Activated CD8-positive, alpha-beta memory T cell treated with anti-CD3 and anti-CD28 coated beads, Interleukin-2, amount 50 U/mL, for 4 hours (primary cell): ENCODE data around the gene MAB21L4.

Source experiments
- DNase-seq: peaks from one replicate; pipeline ENCODE4 v3.0.0-alpha.2; 2020

The MAB21L4 gene

DNA sequence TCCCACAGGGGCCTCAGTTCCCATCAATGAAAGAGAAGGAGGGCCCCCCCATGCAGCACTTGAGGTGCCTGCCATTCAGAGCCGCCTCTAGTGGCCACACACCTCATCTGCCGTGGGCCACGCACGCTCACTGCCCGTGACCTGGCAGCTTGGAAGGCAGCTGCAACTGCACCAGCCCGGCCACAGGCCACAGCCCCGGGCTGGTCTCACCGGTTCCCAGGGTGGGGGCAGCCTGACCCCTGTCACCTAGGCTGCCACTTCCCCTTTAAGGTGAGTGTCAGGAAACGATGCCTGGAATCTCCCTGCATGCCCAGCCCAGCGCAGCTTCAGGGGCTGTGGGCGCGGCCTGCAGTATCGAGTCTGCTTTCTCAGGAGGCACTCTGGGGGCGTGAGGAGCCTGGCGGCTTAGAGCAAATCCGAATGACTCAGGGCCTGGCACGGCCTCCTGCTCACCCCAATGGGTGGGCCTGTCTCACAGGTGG, 2.6 kb downstream of the MAB21L4 start:
- DNase-seq = no peak

DNA sequence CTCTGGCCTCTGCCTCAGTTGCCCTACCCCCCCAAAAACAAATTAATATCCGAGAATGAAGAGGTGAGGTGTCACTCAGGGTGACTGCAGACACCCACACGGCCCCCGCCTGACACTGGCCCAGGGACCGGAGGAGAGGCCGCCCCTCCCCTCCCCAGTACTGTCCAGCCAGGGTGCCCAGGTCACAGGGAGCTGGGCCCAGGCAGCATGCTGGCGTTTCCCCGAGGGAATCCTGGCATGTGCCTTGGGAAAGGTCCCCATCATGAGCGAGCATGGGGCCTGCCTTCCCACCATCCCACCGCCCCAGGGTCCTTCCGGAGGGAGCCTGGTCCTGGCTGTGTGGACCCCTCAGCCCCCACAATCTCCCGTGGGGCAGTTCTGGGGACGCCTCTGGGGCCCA, 3.0 kb downstream of the MAB21L4 start:
- no peak for DNase-seq

DNA sequence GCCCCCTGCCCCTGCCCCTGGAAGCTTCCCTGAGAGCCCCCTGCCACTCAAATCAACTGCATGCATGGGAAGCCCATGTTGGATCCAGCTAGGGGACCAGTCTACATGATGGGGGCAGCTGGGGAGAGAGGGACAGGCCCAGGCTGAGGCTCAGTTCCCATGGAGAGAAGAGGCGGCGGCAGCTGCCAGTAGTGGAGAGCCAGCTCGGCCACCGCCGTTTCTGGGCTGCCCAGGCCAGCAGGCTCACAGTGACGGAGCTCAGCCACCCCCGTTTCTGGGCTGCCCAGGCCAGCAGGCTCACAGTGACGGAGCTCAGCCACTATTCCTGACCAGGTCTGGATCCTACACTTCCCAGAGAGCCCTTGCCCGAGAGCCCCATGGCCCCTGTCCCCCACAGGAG, 3.6 kb downstream of the MAB21L4 start:
- DNase-seq = no peak

DNA sequence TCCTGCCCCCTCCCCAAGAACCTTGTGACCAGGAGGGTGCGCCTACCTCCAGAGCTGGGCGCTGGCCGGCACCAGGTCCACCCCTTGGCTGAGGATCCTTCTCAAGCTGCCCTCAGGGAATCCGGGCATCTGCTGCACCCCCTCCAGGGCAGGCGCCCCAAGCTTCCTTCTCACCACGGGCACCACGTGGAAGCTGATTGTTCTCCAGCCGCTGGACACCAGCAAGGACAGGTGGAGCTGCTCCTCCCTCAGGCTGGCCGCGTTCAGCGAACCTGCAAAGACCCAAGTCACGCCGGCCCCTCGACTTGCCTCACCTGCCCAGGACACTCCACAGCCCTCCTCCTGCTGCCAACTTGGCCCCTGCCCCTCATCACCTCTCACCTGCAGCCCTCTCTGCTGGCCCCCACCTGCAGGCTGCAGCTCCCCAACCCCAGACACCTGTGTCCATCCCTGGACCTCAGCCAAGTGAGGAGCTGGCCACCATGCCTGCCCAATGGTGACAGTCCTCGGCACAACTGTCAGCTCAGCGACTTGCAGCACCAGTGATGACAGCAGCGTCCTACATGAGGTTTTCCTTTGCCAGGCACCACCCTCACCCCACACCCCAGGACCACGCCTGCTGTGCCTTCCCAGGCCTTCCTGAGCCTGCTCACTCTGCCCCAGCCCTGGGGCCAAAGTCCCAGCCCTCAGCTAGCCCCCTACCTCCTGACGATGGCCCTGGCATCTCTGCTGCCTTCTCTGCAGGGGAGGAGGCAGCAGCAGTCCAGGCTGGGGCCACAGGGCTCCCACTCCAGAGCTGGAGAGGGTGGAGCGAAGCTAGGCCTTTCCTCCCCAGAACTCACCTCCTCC, 4.2 kb downstream of the MAB21L4 start:
- no peak for DNase-seq

DNA sequence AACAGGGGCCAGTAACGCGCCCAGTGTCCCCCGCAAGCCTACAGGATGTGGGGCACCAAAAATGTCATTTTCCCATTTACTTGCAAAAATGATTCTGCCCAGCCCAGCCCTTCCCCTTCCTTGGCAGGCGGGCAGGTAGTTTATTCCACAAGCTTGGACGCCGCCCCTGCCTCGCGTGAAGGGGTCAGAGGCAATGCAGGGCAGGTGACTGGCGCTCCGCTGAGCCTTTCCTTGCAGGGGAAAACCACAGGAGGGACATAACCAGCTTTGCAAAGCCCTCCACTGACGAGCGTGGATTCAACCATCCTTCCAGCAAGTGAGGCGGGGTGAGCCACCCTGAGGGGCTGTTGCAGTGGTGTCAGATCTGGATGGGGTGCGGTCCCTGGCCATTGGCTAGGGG, 5.3 kb downstream of the MAB21L4 start:
- DNase-seq = no peak

DNA sequence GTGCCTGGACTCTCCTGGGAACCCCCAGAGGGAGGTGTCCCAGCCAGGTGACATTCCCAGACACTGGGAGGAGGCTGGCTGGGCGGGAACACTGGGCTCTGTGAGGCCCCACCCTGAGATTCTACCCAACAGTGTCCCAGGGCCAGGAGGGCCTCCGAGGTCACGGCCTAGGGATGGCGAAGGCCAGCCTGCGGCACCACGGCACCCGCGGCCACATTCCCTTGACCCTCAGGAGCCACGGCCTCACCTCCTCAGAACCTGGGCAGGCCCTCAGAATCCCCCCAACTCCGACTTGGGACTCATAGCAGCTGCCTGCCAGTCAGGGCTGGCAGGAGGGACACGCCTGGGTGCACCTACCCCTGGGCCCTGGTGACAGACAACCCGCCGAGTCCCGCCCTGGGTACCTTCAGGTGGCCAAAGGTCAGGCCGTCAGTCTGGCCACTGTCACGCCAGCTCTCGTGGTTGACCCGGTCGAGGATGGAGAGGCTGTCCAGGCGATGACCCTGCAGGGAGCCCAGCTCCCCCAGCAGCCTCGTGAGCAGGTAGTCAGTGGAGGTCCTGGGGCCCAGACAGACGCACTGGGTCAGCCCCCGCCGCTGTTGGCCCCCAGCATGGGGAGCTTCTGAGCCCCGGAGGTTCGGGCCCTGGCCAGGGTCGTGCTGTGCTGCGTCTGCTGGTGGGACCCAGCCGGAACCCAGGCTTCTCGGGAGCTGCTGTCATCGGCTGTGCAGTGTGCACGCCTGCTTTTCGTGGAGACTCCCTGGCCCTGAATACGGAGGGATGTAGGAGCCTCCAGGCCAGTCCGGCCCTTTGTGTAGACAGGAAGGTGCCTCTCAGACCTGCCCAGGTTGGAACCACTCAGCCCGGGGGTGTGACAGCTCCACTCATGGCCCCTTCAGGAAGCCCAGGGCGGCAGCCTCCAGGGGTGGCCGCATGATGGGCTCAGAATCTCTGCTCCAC, 6.1 kb downstream of the MAB21L4 start:
- no peak for DNase-seq

DNA sequence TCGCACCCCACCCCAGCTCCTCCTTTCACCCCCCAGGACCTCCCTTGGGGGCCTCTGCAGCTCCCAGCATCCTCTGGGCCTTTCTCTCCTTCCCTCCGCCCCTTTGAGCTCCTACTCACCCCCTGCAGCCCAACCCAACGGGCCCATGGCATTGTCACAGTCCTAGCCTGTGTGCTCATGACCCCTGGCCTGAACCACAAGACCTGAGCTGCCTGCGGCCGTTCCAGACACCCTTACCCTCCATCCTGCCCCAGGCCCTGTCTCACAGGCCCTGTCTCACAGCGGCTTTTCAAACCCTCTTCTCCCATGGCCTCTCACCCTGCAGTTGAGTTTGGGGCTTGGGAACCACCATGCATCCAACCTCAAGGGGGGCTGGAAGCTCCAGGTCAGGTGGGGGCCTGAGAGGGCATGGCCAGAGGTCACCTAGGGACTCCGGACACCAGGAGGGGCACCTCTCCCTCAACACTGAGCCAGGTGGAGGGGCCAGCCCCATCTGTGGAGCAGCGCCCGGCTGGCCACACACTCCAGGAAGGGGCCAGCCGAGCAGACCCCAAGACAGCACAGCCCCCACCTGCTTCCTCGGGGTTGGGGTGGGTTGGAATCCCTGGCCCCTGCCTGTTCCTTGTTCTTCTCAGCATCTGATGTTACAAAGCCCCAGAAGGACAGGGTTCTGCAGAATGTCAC, 6.9 kb downstream of the MAB21L4 start:
- DNase-seq = no peak

DNA sequence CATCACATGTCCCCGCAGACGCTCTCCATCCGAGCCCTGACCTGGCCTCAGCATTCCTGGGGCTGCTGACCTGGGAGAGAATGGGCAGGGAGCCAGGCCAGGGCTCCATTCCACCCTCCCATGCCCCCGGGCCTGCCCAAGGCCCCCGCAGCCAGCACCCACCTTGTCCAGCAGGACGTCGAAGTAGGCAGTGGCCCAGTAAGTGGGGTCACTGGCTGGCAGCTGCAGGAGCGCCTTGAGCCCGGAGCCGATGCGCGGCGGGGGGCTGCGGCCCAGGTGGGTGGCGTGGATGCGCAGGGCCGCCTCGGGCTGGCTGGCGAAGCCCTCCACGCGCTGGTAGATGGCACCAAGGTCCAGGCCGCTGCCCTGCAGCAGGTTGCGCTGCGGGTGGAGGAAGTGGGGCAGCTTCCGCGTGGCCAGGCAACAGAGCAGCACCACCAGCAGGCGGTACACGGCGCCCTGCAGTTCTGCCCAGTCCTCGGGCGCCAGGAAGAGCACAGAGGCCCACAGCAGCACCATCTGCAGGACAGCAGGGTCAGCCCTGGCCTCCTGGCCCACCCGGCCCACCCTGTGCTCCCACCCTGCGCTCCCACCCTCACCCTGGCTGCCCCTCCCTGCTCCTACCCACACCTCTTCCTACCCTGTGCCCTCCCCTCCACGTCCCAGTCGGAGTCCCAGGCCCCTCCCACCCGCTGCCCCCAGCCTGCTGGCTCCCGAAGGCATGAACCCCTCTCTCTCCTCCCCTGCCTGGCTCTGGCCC, 7.6 kb downstream of the MAB21L4 start:
- DNase-seq = no peak

DNA sequence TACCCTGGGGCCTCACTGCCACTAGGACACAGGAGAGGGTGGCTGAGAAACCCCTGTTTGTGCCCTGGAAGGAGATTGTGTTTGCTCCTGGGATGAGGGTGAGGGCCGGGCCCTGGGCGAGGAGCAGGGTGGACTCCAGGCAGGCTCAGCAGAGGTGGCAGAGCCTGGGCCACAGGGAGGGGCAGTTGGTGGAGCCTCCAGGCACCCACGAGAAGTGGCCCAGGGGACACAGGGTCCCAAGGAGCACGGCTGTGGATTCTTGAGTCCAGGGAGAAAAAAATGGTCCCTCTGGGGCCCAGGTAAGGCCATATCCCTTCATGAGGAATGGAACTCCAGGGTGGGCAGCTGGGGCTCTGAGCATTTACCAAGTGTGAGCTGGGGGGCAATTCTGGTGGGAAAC, 8.3 kb downstream of the MAB21L4 start:
- DNase-seq = no peak

DNA sequence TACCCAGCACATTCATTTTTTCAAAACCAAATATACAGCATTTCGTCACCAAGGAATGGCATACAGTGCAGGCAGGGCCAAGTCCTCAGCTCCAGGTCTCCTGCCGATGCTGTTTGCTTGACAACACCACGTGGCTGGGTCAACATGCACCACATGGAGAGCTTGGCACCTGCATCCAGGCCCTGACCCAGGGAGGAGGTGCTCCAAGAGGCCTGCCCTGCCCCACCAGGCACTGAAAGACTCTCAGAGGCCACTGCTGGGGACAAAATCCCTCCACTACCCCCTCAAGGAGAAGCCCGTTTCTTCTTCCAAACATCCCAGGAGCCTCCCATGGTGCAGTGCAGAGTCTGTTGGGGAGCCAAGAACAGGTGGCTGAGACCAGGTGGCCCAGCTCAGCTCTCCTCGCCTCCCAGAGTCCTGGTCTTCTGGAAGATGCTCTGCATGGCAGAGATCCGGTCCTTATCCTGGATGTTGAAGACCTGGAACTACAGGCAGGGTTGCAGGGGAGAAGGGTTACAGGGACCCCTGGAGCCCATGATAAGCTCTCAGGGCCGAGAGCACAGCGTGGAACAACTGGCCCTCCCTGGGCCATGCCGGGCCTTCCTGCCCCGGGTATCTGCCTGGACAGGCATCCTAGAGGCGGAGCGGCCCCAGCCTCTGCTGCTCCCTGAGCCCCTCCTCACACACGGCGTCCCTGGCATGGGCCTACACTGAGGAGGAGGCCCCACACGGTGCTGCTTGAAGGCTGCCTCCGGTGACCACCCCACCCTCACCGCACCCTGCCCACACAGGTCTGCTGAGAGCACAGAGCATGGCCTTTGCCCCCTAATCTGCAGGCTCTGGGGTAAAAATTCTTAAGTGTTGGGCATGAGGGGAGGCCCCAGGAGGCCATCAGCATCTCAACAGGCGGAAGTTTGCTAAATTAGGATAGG, 9.0 kb downstream of the MAB21L4 start:
- no peak for DNase-seq

DNA sequence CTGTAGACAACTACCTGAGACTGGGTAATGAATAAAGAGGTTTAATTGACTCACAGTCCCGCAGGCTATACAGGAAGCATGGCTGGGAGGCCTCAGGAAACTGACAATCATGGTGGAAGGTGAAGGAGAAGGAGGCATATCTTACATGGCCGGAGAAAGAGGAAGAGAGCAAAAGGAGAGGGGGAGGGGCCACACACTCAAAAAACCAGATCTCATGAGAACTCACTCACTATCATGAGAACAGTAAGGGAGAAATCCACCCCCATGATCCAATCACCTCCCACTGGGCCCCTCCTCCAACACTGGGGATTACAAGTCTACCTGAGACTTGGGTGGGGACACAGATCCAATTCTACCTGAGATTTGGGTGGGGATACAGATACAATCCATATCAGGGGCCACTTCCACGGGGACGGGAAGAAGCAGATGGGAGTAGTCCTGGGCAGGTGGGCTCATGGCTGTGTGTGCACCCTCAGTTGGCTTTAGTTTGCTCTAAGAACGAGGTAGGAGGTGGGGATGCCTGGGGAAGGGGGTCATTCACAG, 9.9 kb downstream of the MAB21L4 start:
- DNase-seq = no peak

DNA sequence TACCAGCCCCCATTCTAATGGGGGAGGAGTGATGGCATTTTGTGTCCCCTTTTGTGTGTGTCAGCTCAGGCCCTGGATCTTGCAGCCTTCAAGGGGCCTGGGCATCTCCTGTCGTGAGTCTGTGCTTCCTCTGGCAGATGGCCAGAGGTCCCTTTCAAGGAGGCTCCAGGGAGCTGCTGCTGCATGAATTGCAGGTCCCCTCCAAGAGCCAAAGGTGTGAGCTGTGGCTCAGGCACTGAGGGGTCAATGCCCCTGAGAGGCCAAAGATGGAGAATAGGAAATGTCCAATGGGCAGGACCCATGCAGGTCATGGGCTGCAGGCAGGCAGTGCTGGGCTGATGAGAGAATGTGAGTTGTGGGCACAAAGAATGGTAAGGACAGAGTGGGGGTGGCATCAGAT, 10.4 kb downstream of the MAB21L4 start:
- no peak for DNase-seq

DNA sequence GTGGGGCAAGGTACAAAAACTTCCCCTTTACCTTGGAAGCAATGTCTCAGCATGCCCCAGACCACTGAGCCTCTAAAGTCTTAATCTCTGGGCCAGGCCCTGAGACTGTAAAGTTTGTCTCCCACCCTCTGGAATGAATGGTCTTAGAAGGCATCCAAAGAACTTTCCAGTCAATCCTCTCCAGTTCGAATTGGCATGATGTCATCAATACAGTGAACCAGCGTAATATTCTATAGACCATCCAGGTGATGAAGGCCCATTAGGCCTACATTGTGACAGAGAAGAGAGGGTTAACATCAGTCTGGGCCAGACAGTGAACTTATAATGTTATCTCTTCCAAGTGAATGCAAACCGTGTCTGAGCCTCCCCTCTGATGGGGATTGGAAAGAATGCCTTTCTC, 11.2 kb downstream of the MAB21L4 start:
- no peak for DNase-seq

DNA sequence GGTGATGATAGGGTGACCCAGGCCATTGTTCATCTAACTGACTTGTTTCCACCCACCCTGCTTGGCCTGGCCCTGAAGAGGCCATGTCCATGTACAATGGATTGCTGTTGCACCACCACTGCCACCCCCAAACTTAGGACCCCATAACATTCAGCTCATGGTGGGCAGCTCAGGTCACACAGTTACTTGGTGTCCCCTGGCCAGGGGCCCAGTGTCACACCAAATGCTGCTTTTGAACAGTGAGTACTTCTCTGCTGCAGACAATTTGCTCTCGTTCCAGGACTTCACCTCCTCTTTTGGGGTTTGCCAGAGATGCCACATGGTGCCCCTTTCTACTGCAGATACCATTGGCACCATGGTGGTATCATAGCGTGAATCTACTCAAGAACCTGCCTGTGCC, 11.7 kb downstream of the MAB21L4 start:
- no peak for DNase-seq

DNA sequence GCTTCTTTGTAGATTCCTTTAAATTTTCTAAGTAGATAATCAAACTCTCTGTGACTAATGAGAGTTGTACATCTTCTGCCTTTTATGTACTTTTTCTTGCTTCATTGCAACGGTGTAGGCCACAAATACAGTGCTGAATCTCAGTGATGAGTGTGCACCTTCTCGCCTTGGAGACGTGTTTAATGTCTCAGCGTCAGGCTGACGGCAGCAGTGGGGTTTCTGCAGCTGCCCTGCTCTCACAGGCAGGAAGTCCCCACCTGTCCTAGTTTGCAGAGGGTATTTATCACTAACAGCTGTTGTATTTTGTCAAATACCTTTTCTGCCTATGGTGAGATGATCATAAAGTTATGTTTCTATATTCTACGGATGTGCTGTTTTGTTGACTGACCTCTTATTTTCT, 14.0 kb downstream of the MAB21L4 start:
- no peak for DNase-seq

DNA sequence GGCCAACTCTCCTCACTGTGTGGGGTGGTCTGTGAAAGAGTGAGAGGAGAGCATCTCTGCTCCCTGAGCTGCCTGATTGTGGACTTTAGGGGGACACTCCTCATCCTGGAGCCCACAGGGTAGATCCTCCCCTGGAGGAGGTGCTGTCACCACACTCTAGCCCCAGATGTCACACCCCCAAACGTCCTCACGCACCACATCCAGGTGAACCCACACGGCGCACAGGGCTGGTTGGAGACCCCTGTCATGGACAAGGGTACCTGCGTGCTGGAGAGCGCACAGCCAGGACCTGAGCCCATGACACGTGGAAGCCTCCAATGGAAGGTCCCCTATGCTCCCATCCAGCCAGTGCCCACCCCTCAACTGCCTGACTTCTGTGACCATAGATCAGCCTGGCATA, 16.9 kb downstream of the MAB21L4 start:
- DNase-seq = no peak

DNA sequence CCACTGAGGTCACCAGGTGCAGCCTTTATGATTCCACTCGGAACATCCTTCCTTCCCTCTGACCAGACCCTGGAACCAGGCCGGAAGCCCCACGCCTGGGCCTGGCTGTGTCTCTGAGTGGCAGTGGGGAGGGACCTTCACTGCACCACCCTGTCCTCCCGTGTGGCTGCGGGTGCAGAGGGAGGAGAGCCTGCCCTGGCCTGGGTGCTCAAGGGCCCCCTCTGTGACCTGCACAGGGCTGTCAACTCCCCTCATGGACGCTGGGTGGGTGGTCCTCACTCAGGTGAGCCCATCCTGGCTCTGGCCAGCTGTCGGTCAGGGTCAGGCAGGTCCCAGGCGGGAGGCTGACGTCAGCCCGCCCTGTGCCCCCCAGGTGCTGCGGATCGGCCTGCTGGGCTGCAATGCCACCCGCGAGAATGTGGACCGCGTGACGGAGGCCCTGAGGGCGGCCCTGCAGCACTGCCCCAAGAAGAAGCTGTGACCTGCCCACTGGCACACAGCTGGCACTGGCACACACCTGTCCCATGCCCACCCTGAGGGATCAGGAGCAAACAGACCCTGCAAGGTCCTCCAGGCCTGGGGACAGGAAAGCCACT, 17.5 kb downstream of the MAB21L4 start:
- no peak for DNase-seq

DNA sequence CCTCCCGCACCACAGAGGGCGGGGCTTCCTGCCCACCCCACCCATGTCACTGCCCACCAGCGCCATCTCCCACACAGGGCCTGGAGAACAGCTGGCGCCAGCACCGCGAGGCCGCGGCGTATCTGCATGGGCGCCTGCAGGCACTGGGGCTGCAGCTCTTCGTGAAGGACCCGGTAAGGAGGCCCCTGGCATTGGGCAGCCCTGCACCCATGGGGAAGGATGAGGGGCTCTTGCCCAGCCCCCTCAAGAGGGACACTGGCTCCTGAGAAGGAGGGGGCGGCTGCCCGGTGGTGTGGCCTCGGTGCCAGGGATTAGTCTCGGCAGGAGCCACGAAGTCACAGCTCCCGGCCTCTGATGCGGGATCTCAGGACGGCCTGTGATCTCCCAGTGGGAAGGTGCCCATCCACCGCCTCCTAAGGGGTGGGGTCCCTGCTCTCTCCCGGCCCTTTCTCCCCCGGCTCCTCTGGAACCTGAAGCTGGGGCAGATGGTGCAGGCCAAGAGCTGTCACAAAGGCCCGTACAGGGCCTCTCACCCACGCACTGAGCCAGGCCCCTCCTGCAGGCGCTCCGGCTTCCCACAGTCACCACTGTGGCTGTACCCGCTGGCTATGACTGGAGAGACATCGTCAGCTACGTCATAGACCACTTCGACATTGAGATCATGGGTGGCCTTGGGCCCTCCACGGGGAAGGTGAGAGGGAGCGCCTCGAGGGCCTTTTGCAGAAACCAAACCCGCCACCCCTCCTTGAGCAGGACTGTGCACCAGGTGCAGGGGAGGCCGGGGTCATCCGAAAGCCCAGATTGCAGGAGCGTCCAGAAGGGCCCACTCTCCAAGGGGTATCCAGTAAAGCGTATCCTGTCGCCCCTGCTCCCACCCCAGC, 18.3 kb downstream of the MAB21L4 start:
- DNase-seq = no peak

DNA sequence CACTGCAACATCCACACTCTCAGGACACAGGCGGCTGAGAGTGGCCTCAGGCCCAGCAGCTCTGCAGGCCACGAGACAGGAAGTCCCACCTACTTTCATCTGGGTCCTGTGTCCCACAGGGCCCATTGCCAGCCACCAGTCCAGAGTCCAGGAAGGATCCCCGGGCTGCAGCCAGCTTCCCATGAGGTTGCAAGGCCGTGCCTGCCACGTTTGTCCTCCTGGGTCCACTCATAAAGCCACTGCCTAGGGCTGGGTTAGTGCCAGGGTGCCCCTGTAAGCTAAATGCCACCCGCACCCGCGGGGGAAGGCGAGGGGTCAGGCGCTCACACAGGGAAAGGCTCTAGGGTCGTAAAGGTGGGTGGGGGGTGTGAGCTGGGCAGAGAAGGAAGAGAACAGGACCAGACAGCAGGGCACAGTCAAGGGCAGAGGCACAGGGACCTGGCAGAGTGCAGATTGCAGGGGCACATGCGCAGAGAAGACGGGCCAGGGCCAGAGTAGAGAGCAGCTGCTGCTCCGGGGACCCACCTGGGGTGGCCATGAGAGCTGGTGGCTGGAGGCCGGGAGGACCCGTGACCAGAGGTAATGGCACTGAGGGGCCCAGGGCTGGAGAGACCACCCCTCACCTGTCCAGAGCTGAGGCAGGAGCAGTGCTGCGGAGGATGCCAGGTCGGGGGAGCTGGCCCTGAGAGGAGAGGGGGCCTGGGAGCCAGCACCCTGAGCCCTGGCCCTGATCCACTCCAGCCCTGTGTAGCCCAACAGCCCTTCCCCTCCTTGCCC, 19.3 kb downstream of the MAB21L4 start:
- DNase-seq = no peak
